T-cell (primary cell): Measurements from ENCODE around the gene RNF130. TPM values are rescaled to one million over a fixed set of nuclear protein-coding genes. Genes with fewer than 3 reads are reported as not detected.

Source experiments
- ATAC-seq, 4 experiments: fragments of 200-7000 bp in 3 of 4; fragments of 150-1000 bp in 1 of 4; cut with Tn5 transposase; replicated peaks in 1 of 4; 1 replicate in 3 of 4; 2 replicates in 1 of 4; pipeline ENCODE4 v1.10.0; 2021; ENCODE audit warnings: moderate library complexity in 3 of 4, mild to moderate bottlenecking in 2 of 4, moderate number of reproducible peaks in 1 of 4
- CTCF ChIA-PET, 2 donors: fragments of 300-600 bp; sonication (Branson Sonifier 250); formaldehyde crosslinking; loops; one replicate each; lab custom pipeline; 2022; ENCODE audit warnings: antibody characterized with exemption in 2 of 2; lab: Charles Lee
- POLR2A ChIA-PET, 2 donors: fragments of 300-600 bp; sonication (Branson Sonifier 250); formaldehyde crosslinking; loops; one replicate each; lab custom pipeline; 2022; ENCODE audit warnings: antibody characterized with exemption in 2 of 2; lab: Charles Lee
- DNase-seq, 35 experiments: peaks; one replicate each; pipeline versions ENCODE4 v3.0.0 to v3.0.0-alpha.2; 2013 to 2023
- H3K27ac ChIP-seq: one replicate; pipeline ENCODE4 v1.5.1; 2013; ENCODE audit warnings: low read length
- H3K27me3 ChIP-seq, 2 experiments: replicated peaks in 1 of 2; 1 replicate in 1 of 2; 2 replicates in 1 of 2; pipeline versions ENCODE4 v1.6.1 to v1.7.0; 2013; ENCODE audit warnings: low read length in 1 of 2, mixed read lengths in 1 of 2; ENCODE audit not compliant: control insufficient read depth in 2 of 2, insufficient read depth in 2 of 2; ENCODE audit errors: extremely low read depth in 1 of 2
- H3K36me3 ChIP-seq, 2 donors: 1 replicate in 1 of 2; 2 replicates in 1 of 2; pipeline versions ENCODE4 v1.6.1 to v1.7.0; 2013; ENCODE audit warnings: low read length in 1 of 2; ENCODE audit not compliant: control insufficient read depth in 2 of 2, insufficient read depth in 1 of 2; ENCODE audit errors: extremely low read depth in 1 of 2
- H3K4me1 ChIP-seq, 2 experiments: 1 replicate in 1 of 2; 2 replicates in 1 of 2; pipeline versions ENCODE4 v1.6.1 to v1.7.0; 2013; ENCODE audit warnings: low read length in 2 of 2, mixed read lengths in 1 of 2; ENCODE audit not compliant: insufficient read depth in 2 of 2, control insufficient read depth in 1 of 2; ENCODE audit errors: extremely low read depth in 1 of 2
- H3K4me3 ChIP-seq, 2 donors: 1 replicate in 1 of 2; 2 replicates in 1 of 2; pipeline versions ENCODE4 v1.5.1 to v1.7.0; 2013; ENCODE audit warnings: mild to moderate bottlenecking in 2 of 2, low read length in 1 of 2, moderate library complexity in 1 of 2; ENCODE audit not compliant: control insufficient read depth in 1 of 2; ENCODE audit errors: extremely low read depth in 1 of 2
- H3K9me3 ChIP-seq: 2 replicates; pipeline ENCODE4 v1.7.0; 2013
- H3K27ac Mint-ChIP-seq, 2 donors: one replicate each; pipeline ENCODE4 v1.8.0; 2020 to 2021; ENCODE audit warnings: mild to moderate bottlenecking in 2 of 2, mixed read lengths in 2 of 2
- H3K27me3 Mint-ChIP-seq, 2 donors: one replicate each; pipeline ENCODE4 v1.8.0; 2021 to 2022; ENCODE audit warnings: mixed read lengths in 2 of 2
- H3K36me3 Mint-ChIP-seq: one replicate; pipeline ENCODE4 v1.8.0; 2021; ENCODE audit warnings: mixed read lengths
- H3K4me1 Mint-ChIP-seq, 3 donors: one replicate each; pipeline ENCODE4 v1.8.0; 2020 to 2022; ENCODE audit warnings: mixed read lengths in 3 of 3, mild to moderate bottlenecking in 1 of 3
- H3K4me3 Mint-ChIP-seq, 3 donors: one replicate each; pipeline ENCODE4 v1.8.0; 2020 to 2022; ENCODE audit warnings: mild to moderate bottlenecking in 3 of 3, mixed read lengths in 3 of 3, moderate library complexity in 3 of 3
- H3K9me3 Mint-ChIP-seq, 3 donors: one replicate each; pipeline ENCODE4 v1.8.0; 2020 to 2022; ENCODE audit warnings: mixed read lengths in 3 of 3
- WGBS: methylation state at CpG from one replicate; pipeline ENCODE4 v1.1.5; 2013; ENCODE audit warnings: missing lambda C conversion rate; ENCODE audit not compliant: insufficient coverage; 5-methylcytosine and 5-hydroxymethylcytosine counted together
- total RNA-seq, 35 experiments: library from RNA in 6 of 35; stranded (reverse) in 6 of 35; fragments of 120-200 nt in 1 of 35; gene quantifications; one replicate each; pipeline versions ENCODE4 v1.2.1 to v1.2.4 and lab custom pipeline; 2013 to 2026

The RNF130 gene
- total RNA-seq, 5 donors from 2014 or later (not counting 1 experiment from before 2014, with no cell fraction given) = 15.0 to 17.0 (median 16.3) TPM

DNA sequence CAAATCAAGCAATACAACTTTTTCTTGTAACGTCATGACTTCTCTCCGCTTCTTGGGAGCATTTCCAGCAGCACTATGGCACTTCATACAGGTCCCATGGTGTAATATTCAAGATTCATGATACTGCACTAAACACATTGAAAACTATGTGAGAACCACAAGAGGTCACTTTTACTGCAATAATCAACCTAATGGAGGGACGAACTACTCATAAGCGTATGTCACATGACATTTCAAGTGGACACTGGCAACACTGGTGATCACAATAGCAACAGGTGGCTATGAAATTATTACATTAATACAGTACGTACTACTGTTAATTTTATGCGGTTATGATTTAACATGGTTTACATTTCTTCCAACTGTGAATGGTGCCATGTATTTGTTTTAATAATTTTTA, 85.2 kb downstream of the RNF130 start:
- H3K4me3 ChIP-seq = no peak overlapping the region
- Mint-ChIP-seq H3K36me3 (peaks cover 3% of the 10 kb centered on the region), H3K27ac (no peak overlapping the region), H3K4me3 (no peak overlapping the region), H3K27me3 (no peaks in the 10 kb centered on the region), H3K9me3 (no peaks in the 10 kb centered on the region), H3K4me1 (no peaks in the 10 kb centered on the region)
- no peak for DNase-seq
- no peaks in the 10 kb centered on the region for H3K9me3 ChIP-seq
- H3K36me3 ChIP-seq = no peaks in the 10 kb centered on the region
- ATAC-seq = no peak
- no peaks in the 10 kb centered on the region for H3K27me3 ChIP-seq
- WGBS = 67% methylated on average over 2 of the region's 6 CpGs
- no peak overlapping the region for H3K27ac ChIP-seq
- CTCF ChIA-PET = interaction anchor here in 1 of 2 donors (0.6 kb wide), 1 partner anchor 77 kb away, joined by 3 read pairs; no protein-coding TSS in a partner anchor
- no peaks in the 10 kb centered on the region for H3K4me1 ChIP-seq
- POLR2A ChIA-PET = no interaction called here

DNA sequence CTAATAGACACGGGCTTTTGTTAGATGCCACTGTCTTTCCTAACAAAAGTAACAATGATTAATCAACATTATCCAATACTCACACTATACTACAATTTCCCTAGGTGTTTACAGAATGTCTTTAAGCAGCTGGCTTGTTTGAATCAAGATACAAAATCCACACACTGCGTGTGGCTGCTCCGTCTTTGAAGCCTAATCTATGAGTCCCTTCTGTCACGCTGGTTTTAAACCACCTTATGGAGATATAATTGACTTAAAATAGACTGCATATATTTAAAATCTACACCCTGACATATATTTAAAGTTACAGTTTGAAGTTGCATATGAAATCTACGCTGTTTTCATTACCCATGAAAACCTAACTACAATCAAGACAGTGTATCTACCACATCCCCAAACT, 89.9 kb downstream of the RNF130 start:
- Histone ChIP-seq H3K4me3 (no peak overlapping the region), H3K9me3 (no peaks in the 10 kb centered on the region), H3K27me3 (no peaks in the 10 kb centered on the region), H3K4me1 (no peaks in the 10 kb centered on the region), H3K36me3 (peaks cover 3 to 4% of the 10 kb centered on the region in 2 donors), H3K27ac (no peak overlapping the region)
- H3K36me3 Mint-ChIP-seq = peaks cover 8% of the 10 kb centered on the region
- no peak for DNase-seq
- H3K27ac Mint-ChIP-seq = no peak overlapping the region
- H3K9me3 Mint-ChIP-seq = no peaks in the 10 kb centered on the region
- H3K27me3 Mint-ChIP-seq = no peaks in the 10 kb centered on the region
- no peak for ATAC-seq
- no peak overlapping the region for H3K4me3 Mint-ChIP-seq
- no peaks in the 10 kb centered on the region for H3K4me1 Mint-ChIP-seq
- POLR2A ChIA-PET = no interaction called here
- CTCF ChIA-PET = no interaction called here
- 82% methylated on average over 2 of the region's 5 CpGs for WGBS

DNA sequence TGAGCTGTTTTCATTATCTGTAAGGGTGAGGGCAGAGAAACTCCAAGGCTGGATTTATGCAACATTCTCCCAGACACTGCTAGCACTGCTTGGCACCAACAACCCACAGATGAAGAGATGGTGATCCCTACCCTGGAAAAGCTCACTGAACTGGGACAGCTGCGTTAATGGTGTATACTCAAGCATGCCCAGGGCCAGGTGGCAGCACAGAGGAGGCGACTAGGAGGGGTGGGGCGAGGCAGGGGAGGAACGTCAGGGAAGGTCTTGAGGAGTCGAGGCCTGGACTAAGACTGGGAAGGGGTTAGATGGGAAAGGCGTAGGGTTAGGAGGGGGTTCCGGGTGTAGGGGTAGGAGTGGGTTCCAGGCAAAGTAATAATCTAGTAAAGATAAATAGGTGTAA, 90.8 kb downstream of the RNF130 start:
- Histone ChIP-seq H3K9me3 (no peaks in the 10 kb centered on the region), H3K27ac (no peak overlapping the region), H3K4me3 (no peak overlapping the region), H3K27me3 (no peaks in the 10 kb centered on the region), H3K4me1 (no peaks in the 10 kb centered on the region), H3K36me3 (peaks cover 3 to 4% of the 10 kb centered on the region in 2 donors)
- ChIA-PET POLR2A (no interaction called here), CTCF (no interaction called here)
- Mint-ChIP-seq H3K36me3 (peaks cover 11% of the 10 kb centered on the region), H3K27ac (no peak overlapping the region), H3K4me3 (no peak overlapping the region), H3K4me1 (no peaks in the 10 kb centered on the region), H3K27me3 (no peaks in the 10 kb centered on the region), H3K9me3 (no peaks in the 10 kb centered on the region)
- ATAC-seq (no peak), DNase-seq (no peak)
- WGBS = 95% methylated on average over 7 of the region's 7 CpGs

DNA sequence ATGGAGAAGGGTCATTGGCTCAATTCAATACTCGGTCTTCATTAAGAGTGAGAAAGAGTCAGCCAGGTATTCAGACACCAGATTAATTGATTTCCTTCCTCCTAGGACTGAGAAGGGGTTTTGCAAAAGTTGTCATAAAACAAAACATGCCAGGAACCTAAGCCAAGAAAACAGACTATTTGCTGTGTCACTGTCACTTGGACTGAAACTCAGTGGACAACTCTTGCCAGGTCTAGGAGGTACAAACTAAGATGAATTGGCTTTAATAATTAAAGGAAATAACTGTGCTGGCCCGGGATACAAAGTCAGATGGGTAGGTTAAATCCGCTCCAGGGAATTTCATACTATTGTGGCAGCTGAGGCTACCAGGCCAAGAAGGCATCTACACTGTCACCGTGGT, 92.8 kb downstream of the RNF130 start:
- H3K36me3 Mint-ChIP-seq = peaks cover 22% of the 10 kb centered on the region
- Histone ChIP-seq H3K27ac (no peak overlapping the region), H3K27me3 (no peaks in the 10 kb centered on the region), H3K4me1 (no peaks in the 10 kb centered on the region), H3K4me3 (no peak overlapping the region), H3K36me3 (peaks cover 3 to 4% of the 10 kb centered on the region in 2 donors), H3K9me3 (no peaks in the 10 kb centered on the region)
- ChIA-PET POLR2A (no interaction called here), CTCF (no interaction called here)
- no peak overlapping the region for H3K4me3 Mint-ChIP-seq
- ATAC-seq = no peak
- DNase-seq = no peak
- WGBS = 80% methylated on average over 2 of the region's 4 CpGs
- H3K27me3 Mint-ChIP-seq = no peaks in the 10 kb centered on the region
- peaks cover 0 to 2% (median 0%) of the 10 kb centered on the region in 3 donors for H3K4me1 Mint-ChIP-seq
- no peak overlapping the region for H3K27ac Mint-ChIP-seq
- H3K9me3 Mint-ChIP-seq = no peaks in the 10 kb centered on the region

DNA sequence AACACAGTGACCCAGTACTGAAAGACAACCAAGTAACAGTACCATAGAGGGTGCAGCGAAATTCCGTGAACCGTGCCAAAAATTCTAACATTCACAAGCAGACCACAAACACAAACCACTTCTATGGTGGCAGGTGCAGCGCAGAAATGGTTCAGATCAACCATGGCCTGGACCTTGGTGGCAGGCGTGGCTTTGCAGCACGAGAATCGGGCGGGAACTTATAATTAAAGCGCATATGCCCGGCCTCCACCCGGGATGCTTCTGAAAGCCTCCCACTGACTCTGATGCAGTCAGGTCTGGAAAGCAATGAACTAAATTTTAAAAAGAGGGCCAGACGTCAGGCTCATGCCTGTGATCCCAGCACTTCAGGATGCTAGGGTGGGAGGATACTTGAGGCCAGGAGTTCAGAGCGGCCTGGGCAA, 95.8 kb downstream of the RNF130 start:
- Mint-ChIP-seq H3K36me3 (peaks cover 25% of the 10 kb centered on the region), H3K4me3 (no peak overlapping the region), H3K4me1 (peaks cover 9 to 12% (median 10%) of the 10 kb centered on the region in 3 donors), H3K27ac (no peak overlapping the region), H3K9me3 (no peaks in the 10 kb centered on the region), H3K27me3 (no peaks in the 10 kb centered on the region)
- peaks cover 3 to 4% of the 10 kb centered on the region in 2 donors for H3K36me3 ChIP-seq
- no peak overlapping the region for H3K27ac ChIP-seq
- no peaks in the 10 kb centered on the region for H3K4me1 ChIP-seq
- ChIA-PET CTCF (interaction anchor here in 1 of 2 donors (1.0 kb wide), 1 partner anchor 115 kb away, joined by 3 read pairs; no protein-coding TSS in a partner anchor), POLR2A (no interaction called here)
- no peak for ATAC-seq
- H3K27me3 ChIP-seq = no peaks in the 10 kb centered on the region
- no peak overlapping the region for H3K4me3 ChIP-seq
- H3K9me3 ChIP-seq = no peaks in the 10 kb centered on the region
- WGBS = 92% methylated on average over 11 of the region's 13 CpGs
- no peak for DNase-seq

DNA sequence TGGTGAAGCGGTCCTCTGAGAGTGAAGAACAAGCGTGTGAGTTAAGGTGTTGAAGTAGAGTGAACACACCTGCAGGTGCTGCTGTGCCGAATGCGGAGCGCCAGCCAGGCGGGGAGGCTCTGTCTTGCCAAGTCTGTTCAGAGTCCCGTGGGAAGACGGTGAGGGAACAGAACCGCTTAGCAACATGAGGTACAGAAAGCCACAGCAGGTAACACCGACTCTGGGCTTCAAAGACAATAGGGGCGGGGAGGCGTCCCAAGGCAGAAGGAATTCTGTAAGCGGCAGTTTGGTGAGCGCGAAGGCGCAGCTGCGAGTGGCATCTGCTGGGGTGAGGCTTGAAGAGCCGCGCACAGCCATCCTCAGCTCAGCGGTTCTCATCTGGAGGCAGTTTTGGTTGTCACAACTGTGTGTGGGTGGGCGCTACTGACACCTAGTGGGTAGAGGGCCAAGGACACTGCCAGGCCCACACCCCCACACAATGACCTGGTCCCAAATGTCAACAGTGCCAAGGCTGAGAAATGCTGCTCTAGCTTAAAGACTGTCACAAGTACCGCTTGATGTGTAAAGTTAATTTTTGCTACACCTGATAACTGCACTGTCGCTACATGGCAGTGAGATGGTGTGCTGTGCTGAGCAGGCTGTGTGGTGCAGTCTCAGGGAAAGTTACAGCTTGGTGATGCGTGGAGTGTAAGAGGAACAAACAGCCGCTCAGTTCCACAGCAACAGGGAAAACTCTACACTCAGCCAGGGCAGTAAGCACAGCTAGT, 96.4 kb downstream of the RNF130 start:
- H3K9me3 Mint-ChIP-seq = no peaks in the 10 kb centered on the region
- ChIA-PET CTCF (interaction anchor here in 1 of 2 donors (1.0 kb wide), 1 partner anchor 116 kb away, joined by 3 read pairs; no protein-coding TSS in a partner anchor), POLR2A (no interaction called here)
- no peak overlapping the region for H3K4me3 ChIP-seq
- peak in 2 of 4 experiments; percentile 50 to 56 for ATAC-seq
- H3K9me3 ChIP-seq = no peaks in the 10 kb centered on the region
- no peak overlapping the region for H3K4me3 Mint-ChIP-seq
- H3K27ac Mint-ChIP-seq = no peak overlapping the region
- H3K27ac ChIP-seq = no peak overlapping the region
- DNase-seq = peak in 23 of 35 experiments; percentile 4 to 37 (median 14)
- WGBS = 94% methylated on average over 15 of the region's 25 CpGs
- no peaks in the 10 kb centered on the region for H3K27me3 ChIP-seq
- H3K27me3 Mint-ChIP-seq = no peaks in the 10 kb centered on the region
- H3K36me3 ChIP-seq = peaks cover 3 to 4% of the 10 kb centered on the region in 2 donors
- peaks cover 25% of the 10 kb centered on the region for H3K36me3 Mint-ChIP-seq
- no peaks in the 10 kb centered on the region for H3K4me1 ChIP-seq
- peaks cover 11 to 13% (median 12%) of the 10 kb centered on the region in 3 donors for H3K4me1 Mint-ChIP-seq
